Neural progenitor cell (in vitro differentiated cells): ENCODE measurements around the gene ENO4. TPM values are rescaled to one million over a fixed set of nuclear protein-coding genes. Genes with fewer than 3 reads are reported as not detected.

Source experiments
- DNase-seq: peaks from one replicate; pipeline ENCODE4 v3.0.0-alpha.2; 2016; ENCODE audit warnings: low spot score
- H2AFZ ChIP-seq: fragments of 200-600 bp; sonication (generic); replicated peaks from 2 replicates; pipeline ENCODE4 v1.6.1; 2016; ENCODE audit warnings: antibody characterized with exemption
- H3F3A ChIP-seq: fragments of 200-600 bp; sonication (generic); 2 replicates; pipeline ENCODE4 v1.6.1; 2016; ENCODE audit warnings: antibody characterized with exemption, low read depth
- H3K27ac ChIP-seq: fragments of 200-600 bp; sonication (generic); 2 replicates; pipeline ENCODE4 v1.5.1; 2016; ENCODE audit warnings: mild to moderate bottlenecking
- H3K27me3 ChIP-seq: fragments of 200-600 bp; sonication (generic); 2 replicates; pipeline ENCODE4 v1.6.1; 2016; ENCODE audit warnings: mild to moderate bottlenecking, moderate library complexity
- H3K36me3 ChIP-seq: fragments of 200-600 bp; sonication (generic); 2 replicates; pipeline ENCODE4 v1.5.1; 2016
- H3K4me1 ChIP-seq: fragments of 200-600 bp; sonication (generic); 2 replicates; pipeline ENCODE4 v1.6.1; 2016; ENCODE audit warnings: mixed run types
- H3K4me2 ChIP-seq: fragments of 200-600 bp; sonication (generic); 2 replicates; pipeline ENCODE4 v1.6.1; 2016
- H3K4me3 ChIP-seq: fragments of 200-600 bp; sonication (generic); 2 replicates; pipeline ENCODE4 v1.5.1; 2016
- H3K79me2 ChIP-seq: fragments of 200-600 bp; sonication (generic); 2 replicates; pipeline ENCODE4 v1.6.1; 2016; ENCODE audit warnings: low read depth
- H3K9ac ChIP-seq: fragments of 200-600 bp; sonication (generic); 2 replicates; pipeline ENCODE4 v1.6.1; 2016
- H3K9me3 ChIP-seq: fragments of 200-600 bp; sonication (generic); 2 replicates; pipeline ENCODE4 v1.5.1; 2016; ENCODE audit warnings: low read depth
- H4K20me1 ChIP-seq: fragments of 200-600 bp; sonication (generic); 2 replicates; pipeline ENCODE4 v1.6.1; 2016; ENCODE audit warnings: low read depth
- H3K27ac Mint-ChIP-seq: 3 replicates; pipeline ENCODE4 v1.8.0; 2021; ENCODE audit warnings: mixed read lengths
- H3K27me3 Mint-ChIP-seq: 2 replicates; pipeline ENCODE4 v1.8.0; 2022; ENCODE audit warnings: low read depth, mild to moderate bottlenecking, inconsistent platforms, moderate library complexity, mixed read lengths; ENCODE audit not compliant: insufficient read depth
- H3K36me3 Mint-ChIP-seq: 3 replicates; pipeline ENCODE4 v1.8.0; 2021; ENCODE audit warnings: mixed read lengths
- H3K4me1 Mint-ChIP-seq: 3 replicates; pipeline ENCODE4 v1.8.0; 2021; ENCODE audit warnings: mixed read lengths
- H3K4me3 Mint-ChIP-seq: 3 replicates; pipeline ENCODE4 v1.8.0; 2021; ENCODE audit warnings: mild to moderate bottlenecking, moderate library complexity, mixed read lengths
- H3K9me3 Mint-ChIP-seq: 3 replicates; pipeline ENCODE4 v1.8.0; 2020; ENCODE audit warnings: mixed read lengths
- EZH2 ChIP-seq: fragments of 200-600 bp; sonication (generic); IDR thresholded peaks from 2 replicates; pipeline ENCODE4 v1.6.1; 2017; ENCODE audit warnings: antibody characterized with exemption, mild to moderate bottlenecking, moderate library complexity
- EZH2phosphoT487 ChIP-seq: fragments of 200-600 bp; sonication (generic); IDR thresholded peaks from 2 replicates; pipeline ENCODE4 v1.6.1; 2017; ENCODE audit warnings: antibody characterized with exemption
- total RNA-seq: library from RNA; depleted of rRNA; stranded (reverse); fragments of >200 nt; gene quantifications from 2 replicates; pipeline ENCODE4 v1.2.3, GENCODE V29; 2015; ENCODE audit warnings: low replicate concordance
- TF ChIP-seq, protein P1 (sequence below): fragments of 200-600 bp; sonication (generic); IDR thresholded peaks from 2 replicates; pipeline ENCODE4 v1.5.1; 2017; ENCODE audit warnings: antibody characterized with exemption, mild to moderate bottlenecking

Gene ENO4
- total RNA-seq, 1 donor from 2014 or later: 10.0 TPM

- Mint-ChIP-seq H3K36me3 (peaks cover 6% of the 10 kb centered on the region), H3K4me1 (peaks cover 15% of the 10 kb centered on the region), H3K9me3 (no peaks in the 10 kb centered on the region), H3K27me3 (peaks cover 2% of the 10 kb centered on the region), H3K4me3 (no peak overlapping the region), H3K27ac (no peak overlapping the region)
- Histone ChIP-seq H3K27ac (no peak overlapping the region), H3K9ac (no peak overlapping the region), H3F3A (no peaks in the 10 kb centered on the region), H3K27me3 (no peaks in the 10 kb centered on the region), H4K20me1 (no peaks in the 10 kb centered on the region), H3K9me3 (no peaks in the 10 kb centered on the region), H3K4me2 (no peak overlapping the region), H3K36me3 (no peaks in the 10 kb centered on the region), H3K79me2 (no peaks in the 10 kb centered on the region), H2AFZ (no peak overlapping the region), H3K4me3 (no peak overlapping the region), H3K4me1 (peaks cover 17% of the 10 kb centered on the region)
- DNase-seq: no peak
- TF ChIP-seq, protein P1, sequence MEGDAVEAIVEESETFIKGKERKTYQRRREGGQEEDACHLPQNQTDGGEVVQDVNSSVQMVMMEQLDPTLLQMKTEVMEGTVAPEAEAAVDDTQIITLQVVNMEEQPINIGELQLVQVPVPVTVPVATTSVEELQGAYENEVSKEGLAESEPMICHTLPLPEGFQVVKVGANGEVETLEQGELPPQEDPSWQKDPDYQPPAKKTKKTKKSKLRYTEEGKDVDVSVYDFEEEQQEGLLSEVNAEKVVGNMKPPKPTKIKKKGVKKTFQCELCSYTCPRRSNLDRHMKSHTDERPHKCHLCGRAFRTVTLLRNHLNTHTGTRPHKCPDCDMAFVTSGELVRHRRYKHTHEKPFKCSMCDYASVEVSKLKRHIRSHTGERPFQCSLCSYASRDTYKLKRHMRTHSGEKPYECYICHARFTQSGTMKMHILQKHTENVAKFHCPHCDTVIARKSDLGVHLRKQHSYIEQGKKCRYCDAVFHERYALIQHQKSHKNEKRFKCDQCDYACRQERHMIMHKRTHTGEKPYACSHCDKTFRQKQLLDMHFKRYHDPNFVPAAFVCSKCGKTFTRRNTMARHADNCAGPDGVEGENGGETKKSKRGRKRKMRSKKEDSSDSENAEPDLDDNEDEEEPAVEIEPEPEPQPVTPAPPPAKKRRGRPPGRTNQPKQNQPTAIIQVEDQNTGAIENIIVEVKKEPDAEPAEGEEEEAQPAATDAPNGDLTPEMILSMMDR: no peak
- TF ChIP-seq EZH2phosphoT487 (no peak), EZH2 (no peak)
Measured at GRCh38 chr10:116828116-116828515, 21.2 kb upstream of the ENO4 start.

DNA sequence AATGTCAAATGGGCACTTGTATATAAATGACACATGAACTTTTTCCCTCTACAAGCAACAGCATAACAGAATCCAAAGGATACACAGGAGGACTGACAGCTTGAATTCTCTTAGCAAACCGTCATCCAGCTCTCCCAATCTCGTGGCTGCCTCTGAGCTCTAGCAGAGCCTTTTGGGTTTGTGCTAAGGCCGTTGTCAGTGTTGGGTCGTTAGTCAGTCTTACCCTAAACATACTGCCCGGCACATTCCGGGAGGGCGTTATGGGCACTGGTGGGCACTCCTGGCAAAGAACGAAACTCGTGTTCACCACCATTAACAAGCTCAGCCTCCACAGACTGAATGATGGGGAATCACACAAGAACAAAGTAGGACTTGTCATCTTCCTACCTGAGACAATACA lies 19.6 kb upstream of the ENO4 start:
- H3K4me3 ChIP-seq: no peak overlapping the region
- no peaks in the 10 kb centered on the region for H3K9me3 ChIP-seq
- H3F3A ChIP-seq: peaks cover 14% of the 10 kb centered on the region
- no peak overlapping the region for H2AFZ ChIP-seq
- no peak for DNase-seq
- no peaks in the 10 kb centered on the region for H3K36me3 ChIP-seq
- H3K27ac Mint-ChIP-seq: no peak overlapping the region
- H3K79me2 ChIP-seq: no peaks in the 10 kb centered on the region
- peaks cover 30% of the 10 kb centered on the region for H3K4me1 Mint-ChIP-seq
- no peak overlapping the region for H3K4me3 Mint-ChIP-seq
- TF ChIP-seq EZH2phosphoT487: no peak
- TF ChIP-seq EZH2: no peak
- TF ChIP-seq, protein P1: no peak
- H3K27me3 ChIP-seq: no peaks in the 10 kb centered on the region
- H3K9me3 Mint-ChIP-seq: no peaks in the 10 kb centered on the region
- H3K27ac ChIP-seq: no peak overlapping the region
- H3K4me2 ChIP-seq: no peak overlapping the region
- H3K4me1 ChIP-seq: peaks cover 30% of the 10 kb centered on the region
- H4K20me1 ChIP-seq: no peaks in the 10 kb centered on the region
- peaks cover 4% of the 10 kb centered on the region for H3K27me3 Mint-ChIP-seq
- no peak overlapping the region for H3K9ac ChIP-seq
- peaks cover 6% of the 10 kb centered on the region for H3K36me3 Mint-ChIP-seq

DNA sequence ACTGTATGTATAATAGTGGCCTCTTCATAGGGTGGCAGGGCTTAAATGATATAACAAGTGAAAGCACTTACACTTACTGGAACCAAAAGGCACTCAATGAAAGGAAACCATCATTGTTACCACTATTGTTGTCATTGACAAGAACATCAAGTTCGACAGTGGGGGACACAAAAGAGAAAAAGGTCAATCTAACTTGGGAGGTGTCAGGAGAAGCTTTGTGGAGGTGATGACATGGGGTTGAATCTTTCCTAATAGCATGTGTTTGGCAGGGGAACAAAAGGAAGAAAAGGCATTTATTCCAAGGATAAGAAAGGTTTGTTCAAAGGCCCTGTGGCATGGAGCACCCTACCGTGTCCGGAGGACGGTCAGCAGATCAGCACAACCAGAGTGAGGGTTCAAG lies 18.2 kb upstream of the ENO4 start:
- Mint-ChIP-seq H3K27ac (no peak overlapping the region), H3K36me3 (peaks cover 6% of the 10 kb centered on the region), H3K27me3 (peaks cover 4% of the 10 kb centered on the region), H3K9me3 (no peaks in the 10 kb centered on the region), H3K4me3 (no peak overlapping the region), H3K4me1 (peaks cover 42% of the 10 kb centered on the region)
- H3K4me1 ChIP-seq: peaks cover 41% of the 10 kb centered on the region
- no peak overlapping the region for H3K27ac ChIP-seq
- H3F3A ChIP-seq: peaks cover 27% of the 10 kb centered on the region
- no peaks in the 10 kb centered on the region for H3K27me3 ChIP-seq
- DNase-seq: no peak
- H3K9me3 ChIP-seq: no peaks in the 10 kb centered on the region
- no peak overlapping the region for H2AFZ ChIP-seq
- H3K36me3 ChIP-seq: no peaks in the 10 kb centered on the region
- TF ChIP-seq EZH2 (no peak), EZH2phosphoT487 (no peak)
- TF ChIP-seq, protein P1: no peak
- H3K9ac ChIP-seq: no peak overlapping the region
- peaks cover 6% of the 10 kb centered on the region for H4K20me1 ChIP-seq
- H3K79me2 ChIP-seq: no peaks in the 10 kb centered on the region
- H3K4me2 ChIP-seq: no peak overlapping the region
- H3K4me3 ChIP-seq: no peak overlapping the region
